Calu3 (cell line): ENCODE data around the gene SEC16A. TPM values are rescaled to one million over a fixed set of nuclear protein-coding genes. Genes with fewer than 3 reads are reported as not detected.

Experiments
- BruUV-seq: library from RNA; stranded (reverse); fragments of 400-500 nt; replicated peaks from 2 replicates; lab custom pipeline; 2021; lab: Mats Ljungman, UMichigan
- CTCF ChIA-PET: fragments of 300-600 bp; sonication (Branson Sonifier 250); formaldehyde crosslinking; loops from one replicate; lab custom pipeline; 2022; ENCODE audit warnings: antibody characterized with exemption; lab: Charles Lee
- DNase-seq: peaks from one replicate; pipeline ENCODE4 v3.0.0; 2022
- H3K27ac Mint-ChIP-seq: one replicate; pipeline ENCODE4 v1.8.0; 2022; ENCODE audit warnings: mixed read lengths; ENCODE audit not compliant: unreplicated experiment
- H3K27me3 Mint-ChIP-seq: one replicate; pipeline ENCODE4 v1.8.0; 2022; ENCODE audit warnings: mixed read lengths; ENCODE audit not compliant: unreplicated experiment
- H3K36me3 Mint-ChIP-seq: one replicate; pipeline ENCODE4 v1.8.0; 2022; ENCODE audit warnings: mild to moderate bottlenecking, moderate library complexity, mixed read lengths; ENCODE audit not compliant: insufficient read depth, unreplicated experiment
- H3K4me1 Mint-ChIP-seq: one replicate; pipeline ENCODE4 v1.8.0; 2022; ENCODE audit warnings: mild to moderate bottlenecking, low read depth, mixed read lengths; ENCODE audit not compliant: unreplicated experiment
- H3K4me3 Mint-ChIP-seq: one replicate; pipeline ENCODE4 v1.8.0; 2022; ENCODE audit warnings: mild to moderate bottlenecking, low read depth, moderate library complexity, mixed read lengths; ENCODE audit not compliant: unreplicated experiment
- H3K9me3 Mint-ChIP-seq: one replicate; pipeline ENCODE4 v1.8.0; 2022; ENCODE audit warnings: low read depth, mixed read lengths; ENCODE audit not compliant: unreplicated experiment
- CTCF ChIP-seq: fragments of 200-600 bp; IDR thresholded peaks from one replicate; pipeline ENCODE4 v1.8.0; 2022; ENCODE audit warnings: antibody characterized with exemption; ENCODE audit not compliant: unreplicated experiment
- intact Hi-C: fragments of 100-400 bp; cut with micrococcal nuclease; formaldehyde crosslinking; loops from one replicate; pipeline ENCODE4 v1.10.0; 2022; ENCODE audit not compliant: unreplicated experiment
- total RNA-seq: library from RNA; stranded (reverse); gene quantifications from 2 replicates; pipeline ENCODE4 v1.2.3, GENCODE V29; 2022

The SEC16A gene
- total RNA-seq, 1 experiment from 2014 or later, result 48.9 TPM

- H3K36me3 Mint-ChIP-seq, result peaks cover 50% of the 10 kb centered on the region
- H3K4me3 Mint-ChIP-seq, result no peak overlapping the region
- H3K9me3 Mint-ChIP-seq, result no peaks in the 10 kb centered on the region
- H3K27me3 Mint-ChIP-seq, result no peaks in the 10 kb centered on the region
- CTCF ChIA-PET, result no interaction called here
- H3K27ac Mint-ChIP-seq, result no peak overlapping the region
- TF ChIP-seq CTCF, result no peak
- no TSS peak for BruUV-seq
- DNase-seq, result no peak
- intact Hi-C loops, result no loop called here
- peaks cover 11% of the 10 kb centered on the region for H3K4me1 Mint-ChIP-seq
Observed at GRCh38 chr9:136404801-136405136, 78.1 kb downstream of the SEC16A start.

- H3K27me3 Mint-ChIP-seq, result no peaks in the 10 kb centered on the region
- H3K4me3 Mint-ChIP-seq, result no peak overlapping the region
- H3K36me3 Mint-ChIP-seq, result peaks cover 51% of the 10 kb centered on the region
- no TSS peak for BruUV-seq
- CTCF ChIA-PET, result no interaction called here
- peaks cover 7% of the 10 kb centered on the region for H3K4me1 Mint-ChIP-seq
- no peak overlapping the region for H3K27ac Mint-ChIP-seq
- no peak for DNase-seq
- intact Hi-C loops, result no loop called here
- TF ChIP-seq CTCF, result no peak
- H3K9me3 Mint-ChIP-seq, result no peaks in the 10 kb centered on the region
Observed at GRCh38 chr9:136403915-136404800, 78.7 kb downstream of the SEC16A start.

- Mint-ChIP-seq H3K27me3 (no peaks in the 10 kb centered on the region), H3K9me3 (no peaks in the 10 kb centered on the region), H3K27ac (no peak overlapping the region), H3K4me1 (peaks cover under 1% of the 10 kb centered on the region), H3K36me3 (peaks cover 53% of the 10 kb centered on the region), H3K4me3 (no peak overlapping the region)
- no peak for DNase-seq
- TF ChIP-seq CTCF, result no peak
- CTCF ChIA-PET, result no interaction called here
- no TSS peak for BruUV-seq
- intact Hi-C loops, result no loop called here
Observed at GRCh38 chr9:136403538-136403914, 79.3 kb downstream of the SEC16A start.

GRCh38 chr9:136402067-136402466, 80.8 kb downstream of the SEC16A start:
- CTCF ChIA-PET, result interaction anchor here (0.6 kb wide), 1 partner anchor 70 kb away, joined by 4 read pairs; no protein-coding TSS in a partner anchor
- Mint-ChIP-seq H3K27me3 (no peaks in the 10 kb centered on the region), H3K36me3 (peaks cover 41% of the 10 kb centered on the region), H3K9me3 (no peaks in the 10 kb centered on the region), H3K27ac (no peak overlapping the region), H3K4me1 (no peaks in the 10 kb centered on the region), H3K4me3 (no peak overlapping the region)
- intact Hi-C loops, result no loop called here
- no TSS peak for BruUV-seq
- no peak for DNase-seq
- no peak for TF ChIP-seq CTCF
